Esophagus muscularis mucosa (tissue), 3 donors: ENCODE data around the gene TIMMDC1.

ENCODE experiments used
- CTCF ChIP-seq, 3 experiments: fragments of 200-600 bp in 2 of 3; fragments of 450-650 bp in 1 of 3; sonication (generic) in 2 of 3; IDR thresholded peaks; one replicate each; pipeline ENCODE4 v1.5.1; 2017 to 2019; ENCODE audit warnings: antibody characterized with exemption in 3 of 3, mild to moderate bottlenecking in 2 of 3, moderate library complexity in 1 of 3
- POLR2A ChIP-seq: fragments of 450-650 bp; IDR thresholded peaks from one replicate; pipeline ENCODE4 v1.6.1; 2017; ENCODE audit warnings: antibody characterized with exemption, moderate library complexity, mild to moderate bottlenecking, low read depth

- no peak for TF ChIP-seq POLR2A
- no peak for TF ChIP-seq CTCF (IDR thresholded peaks at IDR 0.05)
Measured at GRCh38 chr3:119551598-119551997, 53.3 kb downstream of the TIMMDC1 start.
